ENCODE results near the gene HNRNPLL. TPM values are rescaled to one million over a fixed set of nuclear protein-coding genes. Genes with fewer than 3 reads are reported as not detected.

The HNRNPLL gene
- total and polyA plus RNA-seq, 2 of the 13 experiments (the other 11 are each of a cell fraction or from before 2014, with no cell fraction given) = 49.4 to 103 TPM

- 0 out of 2 replicates have a peak, but pooled peaks have one; percentile 14 for TF ChIP-seq ZNF230 (CRISPR knock-in tag; IDR thresholded peaks at IDR 0.05)
- TF ChIP-seq NCOA2 (CRISPR knock-in tag; IDR thresholded peaks at IDR 0.05) = no peak
- 0 out of 2 replicates have a peak, but pooled peaks have one; percentile 60 for TF ChIP-seq ZC3H4 (CRISPR knock-in tag; IDR thresholded peaks at IDR 0.05; ENCODE audit: borderline replicate concordance)
- peak; percentile 45 for TF ChIP-seq SRSF4 (IDR thresholded peaks at IDR 0.05; ENCODE audit: low read depth, low read length, poor library complexity, severe bottlenecking)
- peak; percentile 3; the same call in 1 of the 2 replicates for TF ChIP-seq ZNF343 (CRISPR knock-in tag; IDR thresholded peaks at IDR 0.05)
- TF ChIP-seq ATF3 (CRISPR knock-in tag; IDR thresholded peaks at IDR 0.05) = no peak
- peak; percentile 48 for TF ChIP-seq AGO1 (IDR thresholded peaks at IDR 0.05; ENCODE audit: low read depth, low read length, poor library complexity, severe bottlenecking)
- TF ChIP-seq FOXA3 (CRISPR knock-in tag; IDR thresholded peaks at IDR 0.05) = no peak
- peak; percentile 49; the same call in 1 of the 2 replicates for TF ChIP-seq MXD1 (CRISPR knock-in tag; IDR thresholded peaks at IDR 0.05)
- TF ChIP-seq CSRNP2 (CRISPR knock-in tag; conservative IDR thresholded peaks at IDR 0.05; ENCODE audit: low read depth) = no peak
- no peak for TF ChIP-seq ZNF335 (CRISPR knock-in tag; IDR thresholded peaks at IDR 0.05)
These were observed 494 bp downstream of the HNRNPLL start (continued) for GRCh38 chr2:38602136-38602731.
